C4-2B (cell line): ENCODE results near the gene SLX4IP.

Experiments
- ZFX ChIP-seq: fragments of 450-650 bp; IDR thresholded peaks from 2 replicates; pipeline ENCODE4 v1.6.1; 2017
- TF ChIP-seq, protein P1 (sequence below): fragments of 450-650 bp; conservative IDR thresholded peaks from 2 replicates; pipeline ENCODE4 v1.5.1; 2017; ENCODE audit warnings: mild to moderate bottlenecking

DNA sequence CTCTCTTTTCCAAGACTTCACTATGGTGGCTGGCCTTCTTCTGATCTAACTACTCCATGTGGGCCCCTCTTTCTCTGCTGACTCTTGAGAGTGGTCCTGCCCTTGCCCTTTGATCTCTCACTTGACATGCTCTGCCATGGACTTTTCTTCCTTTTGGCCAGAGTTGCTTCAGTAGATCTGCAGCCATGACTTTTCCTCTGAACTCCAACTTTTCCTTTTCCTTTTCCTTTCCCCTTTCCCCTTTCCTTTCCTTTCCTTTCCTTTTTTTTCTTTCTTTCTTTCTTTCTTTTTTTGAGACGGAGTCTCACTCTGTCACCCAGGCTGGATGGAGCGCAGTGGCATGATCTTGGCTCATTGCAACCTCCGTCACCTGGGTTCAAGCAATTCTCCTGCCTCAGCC is 150.2 kb downstream of the SLX4IP start:
- TF ChIP-seq, protein P1, sequence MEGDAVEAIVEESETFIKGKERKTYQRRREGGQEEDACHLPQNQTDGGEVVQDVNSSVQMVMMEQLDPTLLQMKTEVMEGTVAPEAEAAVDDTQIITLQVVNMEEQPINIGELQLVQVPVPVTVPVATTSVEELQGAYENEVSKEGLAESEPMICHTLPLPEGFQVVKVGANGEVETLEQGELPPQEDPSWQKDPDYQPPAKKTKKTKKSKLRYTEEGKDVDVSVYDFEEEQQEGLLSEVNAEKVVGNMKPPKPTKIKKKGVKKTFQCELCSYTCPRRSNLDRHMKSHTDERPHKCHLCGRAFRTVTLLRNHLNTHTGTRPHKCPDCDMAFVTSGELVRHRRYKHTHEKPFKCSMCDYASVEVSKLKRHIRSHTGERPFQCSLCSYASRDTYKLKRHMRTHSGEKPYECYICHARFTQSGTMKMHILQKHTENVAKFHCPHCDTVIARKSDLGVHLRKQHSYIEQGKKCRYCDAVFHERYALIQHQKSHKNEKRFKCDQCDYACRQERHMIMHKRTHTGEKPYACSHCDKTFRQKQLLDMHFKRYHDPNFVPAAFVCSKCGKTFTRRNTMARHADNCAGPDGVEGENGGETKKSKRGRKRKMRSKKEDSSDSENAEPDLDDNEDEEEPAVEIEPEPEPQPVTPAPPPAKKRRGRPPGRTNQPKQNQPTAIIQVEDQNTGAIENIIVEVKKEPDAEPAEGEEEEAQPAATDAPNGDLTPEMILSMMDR, result no peak
- no peak for TF ChIP-seq ZFX
